GM23248 (cell line): ENCODE data around the gene PKNOX2.

Experiments
- EZH2 ChIP-seq: fragments of 200-600 bp; sonication (generic); IDR thresholded peaks from 2 replicates; pipeline ENCODE4 v1.6.1; 2018; ENCODE audit warnings: antibody characterized with exemption, mild to moderate bottlenecking; ENCODE audit not compliant: insufficient read depth, poor library complexity, severe bottlenecking
- EZH2phosphoT487 ChIP-seq: fragments of 200-600 bp; sonication (generic); IDR thresholded peaks from 2 replicates; pipeline ENCODE4 v1.6.1; 2018; ENCODE audit warnings: antibody characterized with exemption, moderate library complexity, mild to moderate bottlenecking, low read depth; ENCODE audit not compliant: insufficient read depth

DNA sequence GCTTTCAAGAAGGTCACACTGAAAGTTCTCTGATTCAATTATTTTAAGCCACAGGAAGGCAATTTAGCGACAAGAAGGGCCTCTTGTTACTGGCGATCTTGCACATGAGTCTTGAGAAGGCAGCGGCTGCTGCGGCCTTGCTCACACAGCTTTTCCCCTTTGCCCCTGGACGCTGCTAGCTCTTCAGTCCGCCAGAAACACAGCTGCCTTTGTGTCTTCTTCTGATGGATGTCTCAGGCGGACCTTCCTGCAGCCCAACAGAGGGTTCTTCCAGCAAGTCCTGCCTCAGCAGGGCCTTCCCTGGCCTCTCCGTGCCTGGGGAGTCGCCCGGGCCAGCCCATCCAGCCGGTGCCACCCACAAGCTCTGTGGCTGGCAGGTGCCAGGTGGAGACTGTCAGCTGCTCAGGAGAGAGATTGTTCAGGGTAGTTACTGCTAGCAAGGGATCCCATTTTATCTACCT is 59.4 kb downstream of the PKNOX2 start:
- TF ChIP-seq EZH2 (no peak), EZH2phosphoT487 (no peak)
